Activated CD8-positive, alpha-beta memory T cell treated with anti-CD3 and anti-CD28 coated beads for 36 hours (primary cell): Measurements from ENCODE around the gene SND1. TPM values are rescaled to one million over a fixed set of nuclear protein-coding genes. Genes with fewer than 3 reads are reported as not detected.

Source experiments
- CTCF ChIA-PET: fragments of 350-600 bp; sonication (Branson Sonifier 250); formaldehyde crosslinking; loops from one replicate; lab custom pipeline; 2021; ENCODE audit warnings: antibody characterized with exemption; lab: Charles Lee
- POLR2A ChIA-PET: fragments of 350-600 bp; sonication (Branson Sonifier 250); formaldehyde crosslinking; loops from one replicate; lab custom pipeline; 2021; ENCODE audit warnings: antibody characterized with exemption; lab: Charles Lee
- total RNA-seq, 2 experiments: library from RNA; stranded (reverse); gene quantifications; one replicate each; pipeline ENCODE4 v1.2.3, GENCODE V29; 2021

The SND1 gene
- total RNA-seq, 2 experiments from 2014 or later = 203 to 219 TPM

DNA sequence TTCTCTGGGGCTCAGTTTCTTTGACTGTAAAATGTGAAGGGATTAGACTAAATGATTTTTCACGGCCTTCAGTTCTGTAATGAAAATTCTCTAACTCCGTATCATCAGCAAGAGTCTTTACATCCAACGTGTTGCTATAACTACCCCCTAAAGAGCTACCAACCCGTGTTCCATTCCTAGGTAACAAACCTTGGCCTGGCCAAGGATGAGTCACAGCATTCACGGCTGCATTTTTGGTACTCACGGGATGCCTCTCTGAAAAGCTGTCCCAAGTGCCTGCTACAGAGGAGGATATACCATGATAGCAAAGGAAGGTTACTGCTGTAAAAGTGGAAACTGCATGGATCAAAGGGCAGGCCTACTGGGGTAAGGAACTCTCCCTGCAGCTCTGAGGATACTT lies 373.4 kb downstream of the SND1 start:
- ChIA-PET POLR2A (no interaction called here), CTCF (no interaction called here)

DNA sequence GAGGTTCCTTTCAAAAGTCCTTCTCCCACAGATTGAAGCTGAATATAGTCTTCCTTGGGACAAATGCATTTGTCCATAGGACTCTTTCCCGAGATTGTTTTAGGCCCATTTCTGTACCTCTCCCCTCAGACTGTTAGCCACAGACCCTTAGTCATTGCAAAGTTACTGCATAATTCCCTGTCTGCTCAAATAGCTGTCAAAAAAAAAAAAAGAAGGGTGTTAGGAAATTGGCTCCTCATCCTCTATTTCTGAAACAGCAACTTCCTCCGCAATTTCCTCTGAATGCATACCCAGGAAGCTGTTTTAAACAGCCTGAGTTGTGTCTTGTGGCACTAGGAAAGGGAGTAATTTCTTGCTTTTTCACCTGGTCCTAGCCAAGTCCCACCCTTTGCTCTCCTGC lies 373.8 kb downstream of the SND1 start:
- ChIA-PET POLR2A (no interaction called here), CTCF (no interaction called here)

DNA sequence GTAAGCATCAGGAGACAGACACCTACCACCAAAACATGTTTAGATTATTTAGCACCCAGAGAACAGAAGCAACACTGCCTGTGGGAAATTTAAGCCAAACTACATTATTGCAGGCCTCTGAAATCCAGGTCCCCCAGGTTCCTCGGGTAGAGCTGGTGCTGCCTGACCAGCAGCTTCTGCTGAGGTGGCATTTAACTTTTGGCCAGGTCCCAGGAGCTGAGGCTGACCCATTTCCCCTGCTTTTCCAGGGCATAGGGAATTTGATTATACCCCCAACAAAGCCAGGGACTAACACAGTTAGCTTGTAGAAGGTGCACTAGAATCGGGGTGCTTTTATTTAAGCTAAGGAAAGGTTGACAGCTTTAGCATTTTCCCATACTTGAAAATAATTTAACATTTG lies 374.6 kb downstream of the SND1 start:
- ChIA-PET CTCF (no interaction called here), POLR2A (no interaction called here)

DNA sequence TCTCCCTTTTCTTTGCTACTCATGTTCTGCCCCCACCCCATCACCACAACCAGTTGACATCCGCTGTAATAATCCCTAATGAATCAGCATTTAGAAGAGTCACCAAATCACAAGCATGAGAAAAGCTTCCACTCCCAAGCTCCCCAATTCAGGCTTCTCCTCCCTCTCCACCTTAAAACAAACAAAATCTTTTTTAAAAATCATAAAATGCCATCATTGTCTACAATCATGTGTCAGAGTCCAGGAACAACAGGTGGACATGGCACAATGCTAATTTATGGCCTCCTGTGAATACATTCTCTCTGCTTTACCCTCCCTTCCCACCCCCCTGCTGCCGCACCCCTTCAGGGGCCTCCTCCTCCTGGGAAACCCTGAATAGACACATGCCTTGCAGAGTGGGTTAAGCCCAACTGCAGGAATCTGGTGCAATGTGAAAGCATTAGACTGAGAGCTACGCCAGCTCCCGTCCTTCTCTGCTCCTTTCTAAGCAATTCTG lies 375.5 kb downstream of the SND1 start:
- POLR2A ChIA-PET = interaction anchor here (0.8 kb wide), 1 partner anchor 96 kb away, joined by 3 read pairs; no protein-coding TSS in a partner anchor
- CTCF ChIA-PET = interaction anchor here (1.2 kb wide), 1 partner anchor 182 kb away, joined by 4 read pairs; no protein-coding TSS in a partner anchor

DNA sequence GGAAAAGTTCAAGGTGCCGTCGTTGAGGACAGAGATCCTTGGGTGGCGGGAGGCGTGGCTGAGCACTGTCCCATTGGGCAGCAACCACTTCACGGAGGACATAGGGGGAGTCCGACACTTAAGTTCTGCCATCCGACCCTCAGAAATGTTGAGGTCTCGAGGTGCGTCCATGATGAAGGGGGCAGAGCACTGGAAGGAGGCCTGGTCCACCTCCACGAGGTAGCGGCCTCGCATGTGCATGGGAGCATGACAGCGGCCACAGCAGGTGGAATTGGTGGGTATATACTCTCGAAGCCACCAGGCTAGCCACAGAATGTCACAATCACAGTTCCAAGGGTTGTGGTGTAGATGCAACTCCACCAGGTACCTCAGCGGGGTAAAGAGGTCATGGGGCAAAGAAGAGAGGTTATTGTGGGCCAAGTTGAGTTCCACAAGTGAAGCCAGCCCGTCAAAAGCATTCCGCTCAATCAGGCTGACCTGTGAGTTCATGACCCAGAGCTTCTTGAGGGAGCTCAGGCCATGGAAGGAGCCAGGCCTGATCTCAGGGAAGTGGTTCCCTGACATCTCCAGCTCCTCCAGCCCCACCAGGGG lies 377.5 kb downstream of the SND1 start:
- ChIA-PET POLR2A (no interaction called here), CTCF (interaction anchor here (1.3 kb wide), 1 partner anchor 10 kb away, joined by 3 read pairs; no protein-coding TSS in a partner anchor)

DNA sequence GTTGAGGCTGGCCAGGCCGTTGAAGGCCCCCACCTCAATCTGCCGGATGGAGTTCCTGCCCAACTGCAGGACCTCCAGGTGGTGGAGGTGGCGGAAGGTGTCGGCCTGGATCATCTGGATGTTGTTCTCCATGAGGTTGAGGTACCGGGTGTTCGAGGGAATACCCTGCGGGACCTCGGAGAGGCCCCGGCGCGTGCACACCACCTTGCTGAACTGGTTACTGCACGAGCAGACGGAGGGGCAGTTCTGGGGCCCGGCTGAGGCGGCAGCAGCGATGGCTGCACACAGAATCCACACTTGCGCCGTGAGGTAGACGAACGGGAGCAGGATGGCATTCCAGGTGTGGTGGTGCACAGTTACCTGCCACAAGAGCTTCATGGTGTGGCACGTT lies 378.3 kb downstream of the SND1 start:
- ChIA-PET CTCF (no interaction called here), POLR2A (no interaction called here)

DNA sequence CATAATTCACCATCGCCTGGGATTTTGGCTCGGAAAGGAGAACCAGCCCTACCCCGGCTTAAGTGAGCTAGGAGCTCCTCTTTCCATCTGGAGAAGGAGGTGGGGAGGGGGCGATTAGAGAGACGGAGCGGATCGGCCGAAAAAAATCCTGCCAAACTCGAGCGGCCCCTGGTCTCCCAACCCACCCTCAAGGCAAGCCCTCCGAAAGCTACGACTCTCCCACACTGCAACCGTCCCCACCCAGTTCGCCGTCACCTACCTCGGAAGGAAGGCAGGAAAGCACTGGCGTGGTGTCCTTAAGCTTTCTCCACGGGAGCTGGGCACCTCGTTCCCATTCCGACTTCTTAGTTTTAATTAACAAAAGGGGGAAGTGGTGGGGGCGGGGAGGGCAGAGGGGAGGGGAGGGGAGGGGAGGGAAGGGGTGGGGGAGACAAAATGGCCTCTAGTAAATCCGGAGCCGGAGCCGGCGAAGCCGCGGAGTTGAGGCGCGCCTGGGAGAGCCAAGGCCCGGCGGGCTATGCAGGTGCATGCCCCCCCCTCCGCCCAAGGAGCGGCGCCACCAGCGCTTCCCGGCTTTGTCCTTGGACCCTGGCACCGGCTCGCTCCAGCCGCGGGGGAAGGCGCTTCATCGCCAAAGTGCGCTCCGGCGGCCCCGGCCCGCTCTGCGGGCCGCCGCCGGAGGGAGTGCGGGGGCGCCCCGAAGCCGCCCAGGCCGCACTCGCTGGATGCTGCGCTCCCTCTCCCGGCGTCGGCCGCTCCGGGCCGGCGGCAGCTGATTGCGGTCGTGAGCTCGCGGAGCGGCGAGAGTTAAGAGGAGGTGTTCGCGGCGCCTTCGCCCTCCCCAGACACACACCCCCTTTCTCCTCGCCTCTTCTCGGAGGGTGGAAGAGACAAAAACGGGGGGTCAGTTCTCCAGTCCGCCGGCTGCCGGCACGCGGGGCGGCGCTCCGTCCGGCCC lies 378.9 kb downstream of the SND1 start, which contains the start of gene LRRC4:
TSS of gene LRRC4 (minus strand) at position 784 of the 958 bp plus-strand sequence. CDS start 797 bp downstream, outside the sequence.
- ChIA-PET CTCF (no interaction called here), POLR2A (no interaction called here)

DNA sequence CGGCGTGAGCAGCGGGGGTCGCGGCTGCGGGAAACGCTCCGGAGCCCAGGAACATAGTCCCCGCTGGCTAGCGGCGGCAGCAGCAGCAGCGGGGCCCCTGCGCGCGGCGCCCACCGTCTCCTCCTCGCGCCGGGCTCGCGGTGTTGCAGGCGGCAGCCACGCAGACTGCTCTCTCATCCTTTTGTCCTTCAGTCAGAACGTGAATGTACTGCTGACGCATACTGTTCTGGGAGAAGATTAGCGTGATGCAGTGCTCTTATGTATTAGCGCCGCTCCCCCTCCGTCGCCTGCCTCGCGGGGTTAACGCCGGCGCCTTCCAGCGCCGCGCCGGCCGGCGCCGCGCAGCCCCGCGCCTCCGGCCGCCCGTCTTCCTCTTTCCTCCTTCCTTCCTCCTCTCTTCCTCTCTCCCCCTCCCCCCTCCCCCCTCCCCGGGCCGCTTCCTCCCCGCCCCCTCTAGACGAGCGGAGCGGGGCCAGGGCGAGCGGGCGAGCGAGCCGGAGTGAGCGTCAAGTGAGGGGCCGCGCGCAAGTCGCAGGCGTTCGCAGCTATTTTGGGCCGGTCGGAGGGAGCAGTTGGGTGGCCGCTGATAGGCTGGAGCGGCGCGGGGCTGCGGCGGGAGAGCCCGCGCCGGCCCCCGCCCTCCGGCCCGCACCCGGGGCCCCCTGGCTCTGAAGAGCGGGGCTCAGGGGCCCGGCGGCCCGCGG lies 380.1 kb downstream of the SND1 start:
- ChIA-PET CTCF (interaction anchor here (0.9 kb wide), 1 partner anchor 323 kb away, joined by 3 read pairs; no protein-coding TSS in a partner anchor), POLR2A (no interaction called here)

DNA sequence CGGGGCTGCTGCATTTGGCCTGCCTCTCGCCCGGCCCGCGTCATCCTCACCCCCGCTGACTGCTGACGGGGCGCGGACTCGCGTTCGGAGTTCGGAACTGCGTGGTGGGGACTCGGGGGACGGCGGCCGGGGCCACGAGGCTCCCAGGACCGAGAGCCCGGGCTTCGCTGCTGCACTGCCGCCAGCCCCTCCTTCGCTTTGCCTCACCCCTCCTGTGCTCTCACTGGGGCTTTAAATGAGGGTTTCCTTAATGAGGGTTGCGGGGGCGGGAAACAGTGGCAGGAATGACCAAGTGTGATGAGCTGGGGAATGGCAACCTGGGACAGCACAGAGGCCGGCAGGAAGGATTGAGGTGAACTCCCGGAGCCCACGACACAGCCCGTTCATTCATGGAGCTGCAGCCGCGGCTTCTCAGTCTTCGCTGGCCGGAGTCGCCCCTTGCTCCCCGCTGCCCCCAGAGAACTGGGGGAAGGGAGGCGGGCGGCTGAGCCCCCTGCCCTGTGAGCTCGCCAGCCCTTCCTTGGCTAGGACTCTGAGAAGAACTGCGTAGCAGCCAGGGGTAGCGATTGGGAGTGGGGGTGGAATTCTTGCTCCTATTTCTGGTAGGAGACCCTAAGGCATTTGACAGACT lies 380.7 kb downstream of the SND1 start:
- POLR2A ChIA-PET = no interaction called here
- CTCF ChIA-PET = interaction anchor here (0.6 to 0.9 kb wide), 2 partner anchors 285 to 324 kb away, joined by 3 to 4 read pairs; no protein-coding TSS in a partner anchor

DNA sequence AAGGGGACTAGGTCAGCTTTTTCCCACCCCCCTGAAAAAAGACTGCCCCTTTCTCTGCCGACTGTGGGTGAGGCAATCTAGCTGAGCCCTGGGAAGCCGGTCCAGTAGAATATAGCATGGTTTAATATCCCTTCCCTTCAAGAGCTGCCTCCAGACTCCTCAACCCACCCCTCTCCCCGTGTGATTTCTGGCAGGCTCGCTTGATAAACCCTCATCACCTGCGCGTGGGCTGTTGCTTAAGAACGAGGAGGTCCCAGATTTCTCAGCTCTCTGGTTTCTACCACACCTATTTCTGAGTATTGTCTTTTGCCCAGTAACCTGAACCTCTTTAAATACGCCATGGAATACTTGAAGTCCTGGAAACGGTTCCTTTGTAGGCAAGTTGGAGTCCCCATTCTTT lies 381.3 kb downstream of the SND1 start:
- ChIA-PET POLR2A (no interaction called here), CTCF (interaction anchor here (0.6 to 0.9 kb wide), 2 partner anchors 285 to 324 kb away, joined by 3 to 4 read pairs; no protein-coding TSS in a partner anchor)

DNA sequence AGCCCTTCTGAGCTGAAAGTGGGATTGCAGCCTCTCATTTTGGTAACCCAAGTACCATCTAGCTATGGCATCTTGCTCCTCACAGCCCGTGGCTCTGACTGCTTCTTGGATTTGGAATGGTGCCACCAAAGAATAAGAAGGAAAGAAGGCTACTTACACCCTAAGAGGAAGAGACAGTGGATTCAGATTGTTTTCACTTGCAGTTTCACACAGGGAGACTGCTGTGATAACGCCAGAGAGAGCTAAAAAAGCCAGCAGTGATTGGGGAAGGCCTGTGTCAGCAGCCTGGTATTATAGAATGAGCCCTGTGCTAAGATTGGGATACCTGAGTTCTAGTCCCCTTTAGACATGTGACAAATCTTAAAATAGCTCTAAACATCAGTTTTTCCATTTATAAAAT lies 382.8 kb downstream of the SND1 start:
- ChIA-PET POLR2A (no interaction called here), CTCF (no interaction called here)

DNA sequence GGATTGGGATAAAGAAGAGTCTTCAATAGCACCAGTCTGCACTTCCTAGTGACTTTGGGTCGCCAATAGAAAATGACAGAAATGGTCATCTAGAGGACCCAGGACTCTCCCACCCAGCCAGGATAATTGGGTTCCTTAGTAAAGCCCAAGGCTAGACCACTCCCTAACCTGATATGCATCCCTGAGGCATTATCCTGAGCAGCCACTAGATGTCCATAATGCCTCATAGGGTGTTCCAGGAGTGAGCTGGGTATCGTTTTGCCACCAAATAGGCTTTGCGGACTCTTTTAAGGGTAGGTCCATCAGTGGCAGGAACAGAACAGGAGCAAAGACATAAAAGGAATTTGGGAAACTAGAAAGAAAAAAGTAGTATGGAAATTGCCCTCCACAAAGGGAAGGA lies 383.7 kb downstream of the SND1 start:
- CTCF ChIA-PET = no interaction called here
- POLR2A ChIA-PET = no interaction called here

DNA sequence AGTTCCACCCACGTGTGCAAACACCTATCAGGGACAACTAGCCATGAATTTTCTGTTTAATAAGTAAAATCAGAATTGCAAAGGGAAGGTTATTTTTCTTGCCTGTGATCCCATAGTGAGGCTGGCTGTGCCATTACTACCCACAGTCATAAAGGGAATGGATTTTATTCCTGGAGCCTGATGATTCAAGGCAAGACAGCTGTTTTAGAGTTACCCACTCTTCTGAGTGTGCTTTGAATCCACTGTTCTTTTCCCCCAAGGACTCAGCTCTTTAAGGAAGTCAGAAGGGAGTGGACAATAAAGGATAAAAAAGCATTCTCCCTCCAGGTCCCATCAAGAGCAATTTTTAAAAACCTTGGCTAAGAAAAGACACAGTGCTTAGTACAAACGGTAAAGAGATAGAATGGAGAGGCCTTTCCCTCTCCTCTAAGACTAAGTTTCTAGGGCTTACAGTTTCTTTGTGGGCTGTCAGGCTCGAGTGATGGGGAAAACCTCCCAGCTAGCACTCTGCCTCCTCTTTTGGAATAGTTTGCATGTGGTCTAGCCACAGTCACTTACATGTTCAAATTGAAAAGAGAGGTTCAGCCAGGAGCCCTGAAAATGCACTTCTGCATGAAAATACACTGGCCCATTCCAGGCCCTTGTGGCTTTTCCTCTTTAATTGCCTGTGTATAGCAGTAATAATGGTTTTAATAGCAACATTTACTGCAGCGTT lies 384.4 kb downstream of the SND1 start:
- ChIA-PET POLR2A (no interaction called here), CTCF (no interaction called here)

DNA sequence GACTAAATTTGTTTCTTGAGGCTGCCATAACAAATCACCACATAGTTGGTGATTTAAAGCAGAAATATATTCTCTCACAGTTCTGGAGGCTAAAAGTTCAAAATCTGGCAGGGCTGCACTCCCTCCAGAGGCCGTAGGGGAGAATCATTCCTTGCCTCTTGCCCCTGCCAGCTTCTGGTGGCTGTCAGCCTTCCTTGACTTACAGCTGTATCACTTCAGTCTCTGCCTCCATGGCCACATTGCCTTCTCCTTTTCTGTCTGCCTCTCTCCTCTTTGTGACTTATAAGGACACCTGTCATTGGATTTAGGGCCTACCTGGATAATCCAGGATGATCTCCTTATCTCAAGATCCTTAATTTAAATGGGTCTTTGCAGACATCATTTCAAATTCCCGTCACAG lies 385.1 kb downstream of the SND1 start:
- ChIA-PET CTCF (no interaction called here), POLR2A (no interaction called here)

DNA sequence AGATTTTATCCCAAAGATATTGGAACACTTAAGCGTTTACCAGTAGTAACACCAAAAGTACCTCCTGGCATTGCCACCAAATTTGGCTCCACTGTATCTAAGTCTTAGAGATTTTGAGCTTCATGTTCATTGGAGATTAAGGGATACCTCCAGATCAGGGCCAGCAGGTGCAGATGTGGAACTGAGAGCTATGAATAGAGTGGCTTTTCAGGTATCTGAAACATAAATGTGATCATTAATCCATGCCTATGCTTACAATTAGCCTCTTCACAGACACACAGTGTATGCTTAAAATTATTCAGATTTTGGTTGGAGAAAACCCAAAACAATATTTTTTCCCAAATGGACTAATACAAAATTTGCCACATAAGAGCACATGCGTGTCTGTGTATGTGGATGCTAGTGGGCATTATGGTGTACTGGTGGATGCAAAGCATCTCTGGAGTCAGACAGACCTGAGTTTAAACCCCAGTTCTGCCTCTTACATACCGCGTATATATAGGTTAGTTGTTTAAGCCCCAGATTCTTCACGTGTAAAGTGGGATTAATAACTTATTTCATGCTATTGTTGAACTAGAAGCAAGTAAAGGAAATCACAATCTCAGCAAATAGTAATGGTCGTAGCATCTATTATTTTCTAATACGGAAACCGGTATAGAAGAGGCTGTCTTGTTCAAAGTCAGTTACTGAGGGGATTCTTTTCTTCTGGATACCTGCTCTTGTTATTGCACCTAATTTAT lies 386.1 kb downstream of the SND1 start:
- ChIA-PET CTCF (no interaction called here), POLR2A (no interaction called here)

DNA sequence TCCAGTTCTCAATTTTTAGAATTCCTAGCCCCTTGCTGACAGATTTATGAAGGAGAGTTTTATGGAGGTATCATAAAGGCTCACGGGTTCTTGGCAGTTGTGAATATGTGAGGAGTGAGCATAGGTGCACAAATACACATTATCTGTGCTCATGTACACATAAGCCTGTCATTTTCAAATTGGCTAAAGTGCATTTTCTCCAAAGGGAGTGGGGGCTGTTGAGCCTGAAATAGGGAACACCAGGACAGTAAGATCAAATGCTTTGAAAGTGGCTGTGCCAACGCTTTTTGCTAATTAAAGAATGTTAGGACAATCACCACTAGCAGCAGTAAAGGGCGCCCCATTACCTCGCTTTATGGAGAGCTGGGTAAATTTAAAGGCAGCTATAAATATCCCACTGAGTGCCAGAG lies 387.6 kb downstream of the SND1 start:
- CTCF ChIA-PET = no interaction called here
- POLR2A ChIA-PET = no interaction called here

DNA sequence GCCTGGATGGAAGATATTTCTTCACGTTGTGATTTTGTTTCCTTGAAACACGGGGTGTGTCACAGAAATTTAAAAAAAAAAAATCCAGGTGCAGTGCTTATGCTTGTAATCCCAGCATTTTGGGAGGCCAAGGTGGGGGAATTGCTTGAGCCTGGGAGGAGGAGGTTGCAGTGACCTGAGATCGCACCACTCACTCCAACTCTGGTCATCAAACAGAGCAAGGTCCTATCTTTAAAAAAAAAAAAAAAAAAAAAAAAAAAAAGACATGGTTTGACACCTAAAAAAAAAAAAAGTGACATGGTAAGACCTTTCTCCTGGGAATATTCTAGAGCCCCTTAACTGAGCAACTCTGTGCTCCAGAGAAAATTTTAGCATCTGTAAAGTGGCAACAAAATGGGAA lies 388.2 kb downstream of the SND1 start:
- CTCF ChIA-PET = no interaction called here

DNA sequence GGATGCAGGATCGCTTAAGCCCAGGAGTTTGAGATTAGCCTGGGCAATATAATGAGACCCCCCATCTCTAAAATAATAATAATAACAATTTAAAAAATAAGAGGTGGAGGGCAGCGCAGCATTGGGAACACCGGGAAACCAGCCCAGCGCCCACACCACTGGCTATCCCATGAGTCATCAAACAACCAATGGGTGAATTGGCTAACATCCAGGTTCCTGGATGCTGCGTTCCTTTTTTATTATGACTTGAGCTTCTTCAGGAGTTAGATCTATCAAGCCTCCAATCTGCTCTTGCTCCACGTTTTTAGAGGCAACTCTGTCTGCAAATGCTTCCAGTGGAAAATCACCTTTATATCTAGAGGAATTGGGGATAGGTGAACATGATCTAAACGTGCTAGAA lies 389.2 kb downstream of the SND1 start:
- ChIA-PET CTCF (no interaction called here), POLR2A (no interaction called here)

More for the DNA sequence above, 388.2 kb downstream of the SND1 start:
- POLR2A ChIA-PET = no interaction called here
